DMS53 treated with DMSO at 0.1 percent for 48 hours (cell line): Measurements from ENCODE around the gene SLC4A1.

Source experiments
- DNase-seq: peaks from one replicate; lab custom pipeline; 2025; ENCODE audit not compliant: unreplicated experiment; lab: John Stamatoyannopoulos, UW

The SLC4A1 gene

GRCh38 chr17:44221084-44221861 lies 46.7 kb downstream of the SLC4A1 start:
- peak; percentile 79 for DNase-seq

- peak; percentile 34 for DNase-seq
Observed at GRCh38 chr17:44220213-44221083, 47.5 kb downstream of the SLC4A1 start.

DNA sequence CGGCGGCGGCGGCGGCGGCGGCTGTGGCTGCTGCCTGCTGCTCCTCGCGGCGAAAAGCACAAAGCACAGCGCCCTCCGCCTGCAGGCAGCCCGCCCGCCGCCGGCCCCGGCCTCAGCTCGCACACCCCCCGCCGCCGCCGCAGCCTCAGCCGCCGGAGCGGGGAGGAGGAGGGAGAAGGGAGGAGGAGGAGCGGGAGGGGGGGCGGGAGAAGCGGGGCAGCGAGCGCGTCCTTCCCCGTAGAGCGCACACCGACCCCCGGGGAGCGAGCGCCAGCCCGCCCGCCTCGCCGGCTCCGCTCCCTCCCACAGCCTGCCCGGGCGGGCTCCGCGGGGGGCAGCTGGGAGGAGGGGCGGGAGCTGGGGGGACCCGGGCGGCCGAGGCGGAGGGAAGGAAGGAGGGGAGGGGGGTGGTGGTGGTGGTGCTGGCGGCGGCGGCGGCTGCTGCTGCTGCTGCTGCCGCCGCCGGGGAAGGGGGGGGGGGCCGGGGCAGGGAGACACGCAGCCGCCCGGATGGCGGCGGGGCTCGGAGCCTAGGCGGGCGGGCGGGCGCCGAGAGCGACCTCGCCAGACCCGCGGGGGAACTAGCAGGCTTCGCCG lies 48.2 kb downstream of the SLC4A1 start, which contains the start of gene UBTF:
Gene UBTF, minus strand, starts transcription at position 60 of the 597 bp plus-strand sequence. CDS start 1,446 bp downstream, outside the sequence.
- peak; percentile 35 for DNase-seq

- peak; percentile 50 for DNase-seq
Observed at GRCh38 chr17:44219108-44219615, 48.8 kb downstream of the SLC4A1 start.

DNA sequence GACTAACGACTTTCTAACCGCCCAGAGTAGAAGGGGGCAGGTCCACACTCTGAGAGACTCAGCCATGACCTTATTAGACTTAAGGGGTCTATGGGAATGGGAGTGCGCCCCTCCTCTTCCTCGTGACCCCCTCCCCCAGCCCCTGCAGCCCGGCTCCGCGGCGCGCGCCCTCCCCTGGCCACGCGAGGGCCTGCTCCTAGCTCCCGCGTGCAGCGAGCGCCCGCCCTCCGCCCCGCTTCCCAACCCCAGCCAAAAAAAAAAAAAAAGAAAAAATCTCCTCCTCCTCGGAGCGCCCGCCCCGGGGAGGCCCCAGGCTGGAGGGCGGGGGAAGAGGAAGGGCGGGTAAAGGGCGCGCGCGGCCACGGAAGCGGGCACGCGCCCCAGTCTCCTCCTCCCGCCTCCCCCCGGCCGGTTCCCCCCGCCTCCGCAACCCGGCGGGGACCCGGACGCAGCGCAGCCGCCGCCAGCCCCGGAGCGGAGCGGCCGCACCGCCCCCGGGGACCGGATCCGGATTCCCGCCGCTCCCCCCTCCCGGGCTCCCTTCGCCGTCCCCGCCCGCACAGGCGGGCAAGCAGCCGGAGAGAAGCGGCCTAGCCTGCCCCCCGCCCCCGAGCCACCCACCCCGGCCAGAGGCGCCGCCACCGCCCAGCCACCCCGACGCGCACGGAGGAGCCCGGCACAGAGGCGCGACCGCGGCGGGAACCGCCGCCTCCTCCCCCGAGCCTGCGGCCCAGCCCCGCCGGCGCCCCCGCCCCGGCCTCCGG lies 49.4 kb downstream of the SLC4A1 start:
- DNase-seq = peak; percentile 79

DNA sequence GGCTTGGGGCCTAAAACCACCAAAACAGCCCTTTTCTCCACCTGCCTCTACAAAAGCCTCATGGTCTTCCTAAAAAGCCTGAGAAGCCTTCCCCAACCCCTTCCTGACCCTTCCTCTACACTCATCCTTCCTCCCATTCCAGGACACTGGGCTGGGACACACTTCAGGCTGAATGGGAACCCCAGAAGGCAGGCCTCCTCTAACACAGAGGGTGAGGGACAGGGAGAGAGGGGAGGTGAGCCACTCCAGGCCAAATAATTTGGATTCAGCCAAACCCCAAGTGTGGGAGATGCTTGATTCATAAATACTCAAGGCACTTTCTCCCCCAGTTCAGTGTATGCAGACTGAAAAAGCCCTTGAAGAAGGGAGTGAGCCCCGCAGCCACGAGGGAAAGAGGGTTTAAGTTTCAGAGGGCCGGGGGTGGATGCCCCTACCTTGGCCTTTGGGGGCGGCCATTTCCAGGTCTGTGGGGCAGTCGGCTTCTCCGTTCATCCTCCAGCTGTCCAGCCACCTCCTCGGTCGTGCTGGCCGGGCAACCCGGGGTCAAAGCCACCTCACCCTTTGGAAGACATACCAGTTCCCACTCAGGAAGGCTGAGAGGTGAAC lies 50.1 kb downstream of the SLC4A1 start:
- DNase-seq = no peak

DNA sequence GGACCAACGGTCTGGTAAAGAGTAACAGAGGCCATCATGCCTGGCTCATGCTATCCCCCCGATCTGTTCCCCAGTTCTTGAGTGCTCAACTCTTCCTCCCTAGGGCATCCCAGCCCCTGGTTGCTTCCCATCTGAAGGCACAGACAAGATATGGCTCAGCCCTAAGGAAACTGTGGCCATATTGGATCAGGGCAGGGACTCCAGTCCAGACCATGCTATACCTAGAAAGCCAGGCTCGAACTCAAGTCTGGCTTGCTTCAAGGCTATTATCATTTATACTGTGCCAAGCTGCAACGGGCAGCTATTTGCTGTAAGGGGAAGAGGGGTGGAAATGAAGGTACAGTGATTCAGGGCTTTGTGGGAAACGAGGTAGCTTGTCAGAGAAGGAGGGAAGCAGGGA lies 51.2 kb downstream of the SLC4A1 start:
- DNase-seq = no peak

DNA sequence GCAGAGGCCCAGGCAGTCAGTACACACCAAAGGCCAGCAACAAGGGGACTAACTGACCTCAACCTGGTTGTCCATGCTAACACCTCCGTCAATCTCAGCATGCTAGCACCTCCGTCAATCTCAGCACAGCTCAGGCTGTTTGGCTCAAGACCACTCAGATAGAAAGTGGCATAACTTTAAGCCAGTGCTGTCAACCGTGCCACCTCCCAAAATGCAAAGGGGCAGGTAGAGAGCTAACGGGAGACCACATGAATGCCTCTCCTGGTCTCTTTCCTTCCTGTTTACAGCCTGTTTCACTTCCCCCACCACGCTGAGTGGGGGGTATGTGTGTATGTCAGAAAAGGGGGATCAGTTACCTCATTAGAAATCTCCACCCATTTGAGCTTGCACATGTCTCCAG lies 51.8 kb downstream of the SLC4A1 start:
- no peak for DNase-seq

DNA sequence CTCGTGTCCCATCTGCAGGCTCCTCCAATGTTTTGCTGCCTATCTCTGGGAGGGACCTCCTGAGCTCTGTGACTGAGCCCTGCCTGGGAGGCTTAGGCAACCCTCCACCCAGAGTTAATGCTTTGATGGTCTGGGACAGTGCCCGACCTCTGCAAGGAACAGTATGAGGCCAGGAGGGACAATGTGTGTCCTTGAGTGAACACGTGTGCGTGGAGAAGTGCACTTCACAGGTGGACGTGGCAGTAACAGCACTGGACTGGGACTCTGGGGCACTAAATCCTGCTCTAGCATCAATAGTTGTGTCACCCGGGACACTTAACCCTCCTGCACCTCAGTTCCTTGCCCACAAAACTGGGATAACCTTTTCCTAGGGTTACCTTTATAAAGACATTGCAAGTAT lies 53.0 kb downstream of the SLC4A1 start:
- DNase-seq = no peak

DNA sequence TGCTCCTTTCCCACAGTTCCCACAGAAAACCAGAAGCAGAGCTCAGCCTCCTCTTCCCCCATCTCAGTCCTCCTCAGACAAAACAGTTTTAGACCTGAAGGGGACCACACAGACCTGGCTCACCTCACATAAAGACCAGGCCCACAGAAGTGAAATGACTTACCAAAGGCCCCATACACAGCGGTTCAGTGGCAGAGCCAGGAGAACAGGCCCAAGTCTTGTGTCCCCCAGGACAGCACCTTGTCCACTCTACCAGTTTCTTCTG lies 53.8 kb downstream of the SLC4A1 start:
- no peak for DNase-seq

GRCh38 chr17:44213403-44214229 lies 54.3 kb downstream of the SLC4A1 start:
- DNase-seq = no peak

- no peak for DNase-seq
Observed at GRCh38 chr17:44212507-44213402, 55.2 kb downstream of the SLC4A1 start.

- no peak for DNase-seq
Observed at GRCh38 chr17:44211281-44212265, 56.4 kb downstream of the SLC4A1 start.

GRCh38 chr17:44210342-44211192 lies 57.4 kb downstream of the SLC4A1 start:
- DNase-seq = peak; percentile 90

GRCh38 chr17:44209786-44210341 lies 58.1 kb downstream of the SLC4A1 start:
- DNase-seq = no peak

GRCh38 chr17:44207743-44208142 lies 60.2 kb downstream of the SLC4A1 start:
- no peak for DNase-seq
